Caco-2 (cell line): ENCODE data around the gene ZNF674. TPM values are rescaled to one million over a fixed set of nuclear protein-coding genes. Genes with fewer than 3 reads are reported as not detected.
"Not testable (repeated sequence)": the region's sequence is repeated elsewhere in the genome, so short reads cannot be mapped to it uniquely, and the experiment has no call there.

ENCODE experiments used
- BruUV-seq: library from RNA; stranded (reverse); fragments of 400-500 nt; replicated peaks from 2 replicates; lab custom pipeline; 2021; lab: Mats Ljungman, UMichigan
- CTCF ChIA-PET: fragments of 300-600 bp; sonication (Branson Sonifier 250); formaldehyde crosslinking; loops from one replicate; lab custom pipeline; 2022; ENCODE audit warnings: antibody characterized with exemption; lab: Charles Lee
- POLR2A ChIA-PET: fragments of 300-600 bp; sonication (Branson Sonifier 250); formaldehyde crosslinking; loops from one replicate; lab custom pipeline; 2022; ENCODE audit warnings: antibody characterized with exemption; lab: Charles Lee
- DNase-seq, 2 experiments: peaks; one replicate each; pipeline versions ENCODE4 v3.0.0 to v3.0.0-alpha.2; 2020 to 2022
- H3K27me3 ChIP-seq: replicated peaks from 2 replicates; pipeline ENCODE4 v1.6.0; 2011; ENCODE audit warnings: low read length; ENCODE audit not compliant: control insufficient read depth, insufficient read depth
- H3K36me3 ChIP-seq: 2 replicates; pipeline ENCODE4 v1.5.1; 2011; ENCODE audit warnings: low read length; ENCODE audit not compliant: control insufficient read depth, insufficient read depth
- H3K4me1 ChIP-seq: fragments of 250-450 bp; sonication (Bioruptor Pico); 2 replicates; pipeline ENCODE4 v1.5.1; 2020; ENCODE audit warnings: mild to moderate bottlenecking
- H3K4me3 ChIP-seq: 2 replicates; pipeline ENCODE4 v1.5.1; 2011; ENCODE audit warnings: low read depth, mild to moderate bottlenecking, control low read depth, low read length
- H3K9me3 ChIP-seq: fragments of 250-450 bp; sonication (Bioruptor Pico); 2 replicates; pipeline ENCODE4 v1.5.1; 2020; ENCODE audit warnings: mild to moderate bottlenecking, moderate library complexity
- H3K27ac Mint-ChIP-seq: one replicate; pipeline ENCODE4 v1.8.0; 2022; ENCODE audit warnings: mixed read lengths; ENCODE audit not compliant: unreplicated experiment
- H3K27me3 Mint-ChIP-seq: one replicate; pipeline ENCODE4 v1.8.0; 2022; ENCODE audit warnings: mixed read lengths; ENCODE audit not compliant: insufficient read depth, unreplicated experiment
- H3K36me3 Mint-ChIP-seq: one replicate; pipeline ENCODE4 v1.8.0; 2022; ENCODE audit warnings: mild to moderate bottlenecking, mixed read lengths; ENCODE audit not compliant: insufficient read depth, unreplicated experiment
- H3K4me1 Mint-ChIP-seq: one replicate; pipeline ENCODE4 v1.8.0; 2022; ENCODE audit warnings: low read depth, mixed read lengths; ENCODE audit not compliant: unreplicated experiment
- H3K4me3 Mint-ChIP-seq: one replicate; pipeline ENCODE4 v1.8.0; 2022; ENCODE audit warnings: mild to moderate bottlenecking, moderate library complexity, mixed read lengths; ENCODE audit not compliant: unreplicated experiment
- H3K9me3 Mint-ChIP-seq: one replicate; pipeline ENCODE4 v1.8.0; 2022; ENCODE audit warnings: mixed read lengths; ENCODE audit not compliant: unreplicated experiment
- intact Hi-C: fragments of 100-400 bp; cut with micrococcal nuclease; formaldehyde crosslinking; loops from one replicate; pipeline ENCODE4 v1.10.0; 2022; ENCODE audit not compliant: unreplicated experiment
- total RNA-seq: library from RNA; stranded (reverse); gene quantifications from 2 replicates; pipeline ENCODE4 v1.2.3, GENCODE V29; 2022
- TF ChIP-seq, protein P1 (sequence below), 2 experiments: fragments of 200-600 bp in 1 of 2; IDR thresholded peaks; 1 replicate in 1 of 2; 2 replicates in 1 of 2; pipeline versions ENCODE4 v1.5.1 to v1.8.0; 2011 to 2022; ENCODE audit warnings: antibody characterized with exemption in 1 of 2, control low read depth in 1 of 2, inconsistent platforms in 1 of 2, low read depth in 1 of 2, low read length in 1 of 2, mild to moderate bottlenecking in 1 of 2, moderate library complexity in 1 of 2; ENCODE audit not compliant: insufficient read depth in 1 of 2, severe bottlenecking in 1 of 2, unreplicated experiment in 1 of 2

ZNF674 gene
- total RNA-seq, 1 experiment from 2014 or later, result 4.6 TPM

DNA sequence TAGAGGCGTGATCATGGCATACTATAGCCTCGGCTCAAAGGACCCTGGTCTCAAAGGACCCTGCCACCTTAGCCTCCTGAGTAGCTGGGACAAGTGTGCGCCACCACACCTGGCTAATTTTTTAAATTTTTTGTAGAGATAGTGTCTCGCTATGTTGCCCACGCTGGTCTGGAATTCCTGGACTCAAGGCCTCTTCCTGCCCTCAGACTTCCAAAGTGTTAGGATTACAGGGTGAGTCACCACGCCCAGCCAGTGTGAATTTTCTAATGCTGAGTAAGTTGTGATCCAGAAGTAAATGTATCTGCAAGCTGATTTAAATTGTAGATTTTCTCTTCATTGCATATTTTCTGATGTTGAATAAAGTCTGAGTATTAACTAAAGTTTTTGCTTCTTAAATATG, 2.6 kb upstream of the ZNF674 start:
- intact Hi-C loops, result no loop called here
- no TSS peak for BruUV-seq
- DNase-seq, result no peak
- TF ChIP-seq, protein P1, sequence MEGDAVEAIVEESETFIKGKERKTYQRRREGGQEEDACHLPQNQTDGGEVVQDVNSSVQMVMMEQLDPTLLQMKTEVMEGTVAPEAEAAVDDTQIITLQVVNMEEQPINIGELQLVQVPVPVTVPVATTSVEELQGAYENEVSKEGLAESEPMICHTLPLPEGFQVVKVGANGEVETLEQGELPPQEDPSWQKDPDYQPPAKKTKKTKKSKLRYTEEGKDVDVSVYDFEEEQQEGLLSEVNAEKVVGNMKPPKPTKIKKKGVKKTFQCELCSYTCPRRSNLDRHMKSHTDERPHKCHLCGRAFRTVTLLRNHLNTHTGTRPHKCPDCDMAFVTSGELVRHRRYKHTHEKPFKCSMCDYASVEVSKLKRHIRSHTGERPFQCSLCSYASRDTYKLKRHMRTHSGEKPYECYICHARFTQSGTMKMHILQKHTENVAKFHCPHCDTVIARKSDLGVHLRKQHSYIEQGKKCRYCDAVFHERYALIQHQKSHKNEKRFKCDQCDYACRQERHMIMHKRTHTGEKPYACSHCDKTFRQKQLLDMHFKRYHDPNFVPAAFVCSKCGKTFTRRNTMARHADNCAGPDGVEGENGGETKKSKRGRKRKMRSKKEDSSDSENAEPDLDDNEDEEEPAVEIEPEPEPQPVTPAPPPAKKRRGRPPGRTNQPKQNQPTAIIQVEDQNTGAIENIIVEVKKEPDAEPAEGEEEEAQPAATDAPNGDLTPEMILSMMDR (IDR thresholded peaks at IDR 0.05; ENCODE audit: insufficient read depth in 1 of 2, low read depth in 1 of 2, low read length in 1 of 2, severe bottlenecking in 1 of 2, unreplicated experiment in 1 of 2), result no peak
- H3K36me3 Mint-ChIP-seq, result peaks cover 21% of the 10 kb centered on the region
- H3K36me3 ChIP-seq, result no peaks in the 10 kb centered on the region
- H3K27me3 ChIP-seq, result no peaks in the 10 kb centered on the region
- H3K4me3 Mint-ChIP-seq, result no peak overlapping the region
- no peaks in the 10 kb centered on the region for H3K4me1 ChIP-seq
- CTCF ChIA-PET, result no interaction called here
- H3K27ac Mint-ChIP-seq, result no peak overlapping the region
- H3K4me3 ChIP-seq, result no peak overlapping the region
- no peaks in the 10 kb centered on the region for H3K4me1 Mint-ChIP-seq
- POLR2A ChIA-PET, result no interaction called here
- no peaks in the 10 kb centered on the region for H3K9me3 ChIP-seq
- no peaks in the 10 kb centered on the region for H3K27me3 Mint-ChIP-seq
- no peaks in the 10 kb centered on the region for H3K9me3 Mint-ChIP-seq

DNA sequence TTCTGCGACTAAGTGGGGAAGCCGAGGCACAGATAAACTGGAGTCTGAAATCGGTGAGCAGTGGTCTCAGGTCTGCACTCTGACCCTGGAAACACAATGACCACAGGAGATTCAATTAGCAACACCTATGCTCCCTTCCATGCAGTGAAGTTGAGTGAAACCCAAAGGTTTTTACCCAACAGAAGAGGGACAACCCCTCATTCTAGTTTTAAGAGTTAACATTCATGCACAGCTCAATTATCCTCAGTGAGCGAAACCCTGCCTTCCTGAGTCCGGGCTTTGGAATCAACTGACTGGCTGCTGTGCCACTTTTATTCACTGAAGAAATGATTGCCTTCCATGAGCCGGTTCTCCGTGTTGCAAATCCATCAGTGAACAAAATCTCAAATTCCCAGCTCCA, 694 bp downstream of the ZNF674 start:
- POLR2A ChIA-PET, H3K27me3 ChIP-seq, DNase-seq, H3K27me3 Mint-ChIP-seq, CTCF ChIA-PET, H3K4me1 ChIP-seq, H3K4me1 Mint-ChIP-seq, H3K9me3 Mint-ChIP-seq, intact Hi-C loops, H3K9me3 ChIP-seq, H3K36me3 ChIP-seq: not testable (repeated sequence)
- peak overlapping the region; percentile 72 for H3K4me3 ChIP-seq
- peak overlapping the region; percentile 90 for H3K27ac Mint-ChIP-seq
- TSS peak; percentile 71 for BruUV-seq
- peaks cover 17% of the 10 kb centered on the region for H3K36me3 Mint-ChIP-seq
- H3K4me3 Mint-ChIP-seq, result peak overlapping the region; percentile 96

DNA sequence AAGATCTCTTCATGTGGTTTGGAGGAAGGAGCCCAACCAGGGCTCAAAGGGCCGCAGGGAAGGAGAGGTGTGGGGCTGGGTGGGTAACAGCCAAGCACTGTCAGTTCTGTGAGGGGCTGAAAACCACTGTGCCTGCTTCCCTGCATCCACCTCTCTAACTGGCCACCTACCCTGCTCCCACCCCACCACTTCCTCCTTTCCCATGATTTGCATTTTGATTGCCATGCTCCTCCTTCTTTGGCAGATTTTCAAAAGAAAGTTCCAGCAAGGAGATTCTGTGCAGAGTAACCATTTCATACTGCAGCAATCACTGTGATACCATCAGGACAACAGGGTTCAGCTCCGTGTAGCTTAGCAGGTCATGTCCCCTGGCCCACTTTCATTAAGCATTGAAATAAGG, 1.8 kb downstream of the ZNF674 start:
- no peak overlapping the region for H3K27ac Mint-ChIP-seq
- no TSS peak for BruUV-seq
- intact Hi-C loops, result no loop called here
- Histone ChIP-seq H3K9me3 (no peaks in the 10 kb centered on the region), H3K4me3 (no peak overlapping the region), H3K4me1 (no peaks in the 10 kb centered on the region), H3K36me3 (no peaks in the 10 kb centered on the region), H3K27me3 (no peaks in the 10 kb centered on the region)
- H3K4me1 Mint-ChIP-seq, result no peaks in the 10 kb centered on the region
- TF ChIP-seq, protein P1 (IDR thresholded peaks at IDR 0.05; ENCODE audit: insufficient read depth in 1 of 2, low read depth in 1 of 2, low read length in 1 of 2, severe bottlenecking in 1 of 2, unreplicated experiment in 1 of 2), result no peak
- CTCF ChIA-PET, result no interaction called here
- DNase-seq, result no peak
- no peaks in the 10 kb centered on the region for H3K27me3 Mint-ChIP-seq
- POLR2A ChIA-PET, result no interaction called here
- peaks cover 10% of the 10 kb centered on the region for H3K36me3 Mint-ChIP-seq
- H3K9me3 Mint-ChIP-seq, result no peaks in the 10 kb centered on the region
- H3K4me3 Mint-ChIP-seq, result no peak overlapping the region

DNA sequence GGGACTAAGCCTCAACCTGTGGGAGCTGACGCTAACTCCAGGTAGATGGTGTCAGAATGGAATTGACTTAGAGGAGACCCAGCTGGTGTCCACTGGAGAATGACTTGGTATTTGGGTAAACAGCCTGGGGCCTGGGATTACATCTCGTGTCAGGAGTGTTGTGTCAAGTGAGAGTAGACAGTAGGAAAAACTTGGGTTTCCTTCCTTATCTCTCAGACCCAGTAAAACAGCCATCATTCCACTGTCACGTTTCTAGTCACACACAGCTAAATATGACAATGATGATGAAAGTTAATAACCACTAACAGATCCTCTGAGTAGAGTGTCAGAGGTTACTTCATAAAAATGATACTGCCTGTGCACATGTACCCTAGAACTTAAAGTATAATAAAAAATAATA, 13.8 kb downstream of the ZNF674 start:
- Histone ChIP-seq H3K27me3 (no peaks in the 10 kb centered on the region), H3K9me3 (no peaks in the 10 kb centered on the region), H3K36me3 (no peaks in the 10 kb centered on the region), H3K4me1 (no peaks in the 10 kb centered on the region), H3K4me3 (no peak overlapping the region)
- POLR2A ChIA-PET, result no interaction called here
- DNase-seq, result no peak
- CTCF ChIA-PET, result no interaction called here
- BruUV-seq, result no TSS peak
- intact Hi-C loops, result no loop called here
- Mint-ChIP-seq H3K4me1 (no peaks in the 10 kb centered on the region), H3K36me3 (no peaks in the 10 kb centered on the region), H3K27ac (no peak overlapping the region), H3K9me3 (no peaks in the 10 kb centered on the region), H3K4me3 (no peak overlapping the region), H3K27me3 (no peaks in the 10 kb centered on the region)
- TF ChIP-seq, protein P1 (IDR thresholded peaks at IDR 0.05; ENCODE audit: insufficient read depth in 1 of 2, low read depth in 1 of 2, low read length in 1 of 2, severe bottlenecking in 1 of 2, unreplicated experiment in 1 of 2), result no peak

DNA sequence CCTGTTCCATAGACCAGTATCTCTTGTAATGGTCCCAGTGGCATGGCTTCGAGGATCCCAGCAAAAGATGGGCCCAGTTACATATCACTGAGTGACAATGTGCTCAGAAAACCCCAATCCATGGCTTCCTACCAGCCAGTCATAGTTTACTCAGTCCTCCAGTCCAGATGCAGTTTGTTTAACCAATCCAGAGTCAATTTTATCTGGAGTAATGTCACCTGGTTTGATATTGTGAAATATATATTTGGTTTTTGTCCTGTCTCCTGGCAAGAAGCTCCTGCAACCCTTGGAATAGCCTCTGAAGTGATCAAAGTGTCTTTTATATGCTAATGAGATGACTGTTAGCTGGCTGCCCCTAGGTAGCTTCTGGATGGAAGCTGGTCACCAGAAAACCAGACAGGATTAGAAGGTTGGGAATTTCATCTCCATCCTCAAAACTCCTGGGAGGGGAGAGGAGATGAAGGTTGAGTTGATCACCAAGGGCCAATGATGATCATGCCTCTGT, 14.8 kb downstream of the ZNF674 start:
- BruUV-seq, H3K4me1 Mint-ChIP-seq, H3K27me3 Mint-ChIP-seq, H3K4me3 Mint-ChIP-seq, DNase-seq, H3K36me3 ChIP-seq, H3K27ac Mint-ChIP-seq, H3K4me1 ChIP-seq, POLR2A ChIA-PET, H3K27me3 ChIP-seq, H3K36me3 Mint-ChIP-seq, H3K9me3 Mint-ChIP-seq, CTCF ChIA-PET, H3K4me3 ChIP-seq, H3K9me3 ChIP-seq, intact Hi-C loops: not testable (repeated sequence)
